ENCODE results near the gene USP15. TPM values are rescaled to one million over a fixed set of nuclear protein-coding genes. Genes with fewer than 3 reads are reported as not detected.

USP15 gene
- total and polyA plus RNA-seq, 2 experiments from 2014 or later, result 39.9 to 51.0 TPM

DNA sequence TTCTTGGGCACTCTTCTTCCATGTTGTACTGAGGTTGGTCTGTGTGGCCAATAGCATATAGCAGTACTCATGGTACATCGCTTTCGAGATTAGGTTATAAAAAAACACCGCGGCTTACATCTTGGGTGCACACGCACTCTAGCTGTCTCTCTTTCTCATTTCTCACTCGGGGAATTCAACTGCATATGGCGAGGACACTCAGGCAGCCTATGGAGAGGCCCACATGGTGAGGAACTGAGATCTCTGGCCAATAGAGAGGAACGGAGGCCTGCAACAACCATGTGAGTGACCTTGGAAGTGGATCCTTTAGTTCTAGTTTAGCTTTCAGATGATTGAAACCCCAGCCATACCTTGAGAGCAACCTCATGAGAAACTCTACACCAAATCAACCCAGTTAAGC is 45.6 kb downstream of the USP15 start:
- peaks cover 32% of the 10 kb centered on the region for H3K36me3 ChIP-seq
- H3K27ac ChIP-seq, result no peak overlapping the region
- DNase-seq (ENCODE audit: low read depth in 1 of 2, low spot score in 1 of 2), result no peak

DNA sequence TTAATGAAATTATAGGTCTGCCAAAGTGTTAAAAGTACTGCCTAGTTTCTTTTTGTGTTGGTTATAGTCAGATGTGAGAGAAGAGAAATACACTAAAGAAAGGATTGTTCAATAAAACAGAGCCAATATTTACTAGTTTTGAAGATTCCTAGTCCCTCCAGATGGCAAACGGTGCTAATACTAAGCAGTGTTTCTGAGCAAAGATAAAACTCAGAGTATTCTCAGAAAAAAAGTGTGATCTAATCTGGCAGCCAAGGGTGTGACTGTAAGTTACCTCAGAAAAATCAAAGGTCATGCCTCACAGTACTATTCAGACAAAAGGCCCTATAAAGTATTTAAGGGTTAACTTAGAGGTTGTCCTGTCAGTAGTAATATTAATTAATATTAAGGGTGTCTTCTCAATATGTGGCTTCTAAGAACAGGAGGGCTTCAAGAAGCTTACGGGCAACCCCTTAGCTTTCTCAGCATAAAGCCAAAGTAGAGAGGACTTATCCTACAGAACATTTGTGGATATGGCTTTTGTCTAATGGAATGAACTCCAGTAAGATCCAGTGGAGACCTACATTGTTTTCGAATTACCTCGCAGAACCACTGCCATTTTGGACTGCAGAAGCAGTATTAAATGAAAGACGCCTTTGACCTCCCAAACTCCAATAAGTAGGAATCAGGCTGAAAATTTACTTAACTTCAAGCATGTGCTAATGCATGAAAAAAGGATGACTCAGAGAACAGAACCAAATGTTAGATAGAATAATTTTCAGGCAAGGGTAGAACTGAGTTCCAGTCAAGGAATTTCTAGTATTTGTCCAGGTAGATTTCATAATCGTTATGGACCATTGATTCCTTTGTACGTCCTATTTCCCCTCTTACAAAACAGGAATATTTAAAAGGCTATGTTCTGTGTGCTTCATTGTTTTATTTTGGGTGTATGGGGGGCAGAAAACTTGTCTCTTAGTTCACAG is 46.6 kb downstream of the USP15 start:
- no peaks in the 10 kb centered on the region for H3K27me3 ChIP-seq
- TF ChIP-seq, protein P1, sequence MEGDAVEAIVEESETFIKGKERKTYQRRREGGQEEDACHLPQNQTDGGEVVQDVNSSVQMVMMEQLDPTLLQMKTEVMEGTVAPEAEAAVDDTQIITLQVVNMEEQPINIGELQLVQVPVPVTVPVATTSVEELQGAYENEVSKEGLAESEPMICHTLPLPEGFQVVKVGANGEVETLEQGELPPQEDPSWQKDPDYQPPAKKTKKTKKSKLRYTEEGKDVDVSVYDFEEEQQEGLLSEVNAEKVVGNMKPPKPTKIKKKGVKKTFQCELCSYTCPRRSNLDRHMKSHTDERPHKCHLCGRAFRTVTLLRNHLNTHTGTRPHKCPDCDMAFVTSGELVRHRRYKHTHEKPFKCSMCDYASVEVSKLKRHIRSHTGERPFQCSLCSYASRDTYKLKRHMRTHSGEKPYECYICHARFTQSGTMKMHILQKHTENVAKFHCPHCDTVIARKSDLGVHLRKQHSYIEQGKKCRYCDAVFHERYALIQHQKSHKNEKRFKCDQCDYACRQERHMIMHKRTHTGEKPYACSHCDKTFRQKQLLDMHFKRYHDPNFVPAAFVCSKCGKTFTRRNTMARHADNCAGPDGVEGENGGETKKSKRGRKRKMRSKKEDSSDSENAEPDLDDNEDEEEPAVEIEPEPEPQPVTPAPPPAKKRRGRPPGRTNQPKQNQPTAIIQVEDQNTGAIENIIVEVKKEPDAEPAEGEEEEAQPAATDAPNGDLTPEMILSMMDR (IDR thresholded peaks at IDR 0.05; ENCODE audit: low read depth, low read length), result no peak
- DNase-seq (ENCODE audit: low read depth in 1 of 2, low spot score in 1 of 2), result no peak
- no peak overlapping the region for H3K4me3 ChIP-seq
- H3K36me3 ChIP-seq, result peaks cover 32% of the 10 kb centered on the region
- H3K9me3 ChIP-seq (ENCODE audit: low read depth), result no peaks in the 10 kb centered on the region
- H3K27ac ChIP-seq, result no peak overlapping the region
- no peaks in the 10 kb centered on the region for H3K4me1 ChIP-seq (ENCODE audit: low read depth)

More for the DNA sequence above, 45.6 kb downstream of the USP15 start:
- H3K4me3 ChIP-seq, result no peak overlapping the region
- no peaks in the 10 kb centered on the region for H3K27me3 ChIP-seq
- TF ChIP-seq, protein P1 (IDR thresholded peaks at IDR 0.05; ENCODE audit: low read depth, low read length), result no peak
- H3K4me1 ChIP-seq (ENCODE audit: low read depth), result no peaks in the 10 kb centered on the region
- no peaks in the 10 kb centered on the region for H3K9me3 ChIP-seq (ENCODE audit: low read depth)

DNA sequence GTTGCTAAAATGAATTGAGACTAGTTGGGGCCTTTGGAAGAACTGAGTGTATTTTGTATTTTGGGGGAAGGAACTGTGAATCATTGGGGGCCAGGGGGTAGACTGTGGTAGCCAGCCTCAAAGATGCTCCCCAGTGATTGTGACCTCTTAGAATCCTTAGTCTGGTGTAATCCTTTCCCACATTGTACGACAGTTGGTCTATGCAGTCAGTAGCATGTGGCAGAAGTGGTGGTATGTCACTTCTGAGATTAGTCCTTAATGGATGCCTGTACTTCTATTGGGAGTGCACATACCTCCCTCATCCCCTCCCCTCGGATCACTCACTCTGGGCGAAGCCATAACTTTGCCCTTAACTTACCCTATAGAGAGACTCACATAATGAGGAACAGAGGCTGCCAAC is 48.0 kb downstream of the USP15 start:
- Histone ChIP-seq H3K9me3 (ENCODE audit: low read depth) (no peaks in the 10 kb centered on the region), H3K27me3 (no peaks in the 10 kb centered on the region), H3K27ac (no peak overlapping the region), H3K4me1 (ENCODE audit: low read depth) (no peaks in the 10 kb centered on the region), H3K4me3 (no peak overlapping the region), H3K36me3 (peaks cover 24% of the 10 kb centered on the region)
- DNase-seq (ENCODE audit: low read depth in 1 of 2, low spot score in 1 of 2), result no peak
- TF ChIP-seq, protein P1 (IDR thresholded peaks at IDR 0.05; ENCODE audit: low read depth, low read length), result no peak

DNA sequence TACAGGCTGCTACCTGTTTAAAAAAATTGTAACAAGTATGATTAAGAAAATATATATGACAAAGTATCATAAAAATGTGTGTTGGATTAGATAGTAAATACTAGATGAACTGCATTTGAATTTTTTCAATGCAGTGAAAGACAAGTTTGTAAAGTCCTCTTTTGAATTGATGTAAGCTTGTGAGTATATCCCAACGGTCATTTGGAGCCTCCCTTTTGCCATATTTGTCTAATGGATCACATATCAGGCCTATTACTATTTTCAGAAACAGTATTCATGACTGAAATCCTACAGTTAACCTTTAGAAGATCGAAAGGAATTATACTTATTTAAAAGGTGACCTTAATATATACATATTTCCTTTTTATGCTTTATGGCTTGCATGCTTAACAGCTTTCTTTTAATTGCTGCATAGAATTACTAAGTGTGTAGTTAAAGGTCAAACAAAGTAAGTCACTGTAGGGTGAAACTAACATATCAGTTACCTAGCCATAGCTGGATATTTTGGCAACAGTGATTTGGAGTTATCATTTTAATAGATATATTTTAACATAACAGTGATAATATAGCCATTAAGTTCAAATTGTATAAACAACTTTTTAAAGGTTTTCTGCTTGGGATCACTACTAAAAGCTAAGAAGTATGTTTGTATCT is 53.6 kb downstream of the USP15 start:
- DNase-seq (ENCODE audit: low read depth in 1 of 2, low spot score in 1 of 2), result no peak
- no peaks in the 10 kb centered on the region for H3K27me3 ChIP-seq
- H3K4me1 ChIP-seq (ENCODE audit: low read depth), result peaks cover 4% of the 10 kb centered on the region
- H3K27ac ChIP-seq, result no peak overlapping the region
- no peaks in the 10 kb centered on the region for H3K36me3 ChIP-seq
- no peaks in the 10 kb centered on the region for H3K9me3 ChIP-seq (ENCODE audit: low read depth)
- TF ChIP-seq, protein P1 (IDR thresholded peaks at IDR 0.05; ENCODE audit: low read depth, low read length), result no peak
- no peak overlapping the region for H3K4me3 ChIP-seq

DNA sequence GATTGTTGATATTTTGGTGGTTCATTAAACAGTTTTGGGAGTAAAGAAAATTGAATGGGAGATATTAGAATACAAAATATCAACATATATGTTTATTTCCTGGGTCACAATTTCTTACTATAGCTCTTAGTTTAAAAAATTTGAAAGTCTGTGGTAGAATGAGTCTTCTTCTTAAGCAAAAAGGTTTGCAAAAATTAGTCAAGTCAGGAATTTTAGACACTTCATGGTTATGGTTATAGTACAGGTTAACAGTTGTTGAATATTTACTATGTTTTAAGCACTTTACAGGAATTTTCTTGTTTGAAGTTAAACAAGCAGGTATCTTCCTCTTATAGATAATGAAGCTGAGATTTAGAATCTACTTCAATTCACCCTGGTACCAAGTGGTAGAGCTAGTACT is 56.8 kb downstream of the USP15 start:
- peaks cover 9% of the 10 kb centered on the region for H3K36me3 ChIP-seq
- H3K4me1 ChIP-seq (ENCODE audit: low read depth), result peaks cover 4% of the 10 kb centered on the region
- no peak overlapping the region for H3K4me3 ChIP-seq
- no peak for DNase-seq (ENCODE audit: low read depth in 1 of 2, low spot score in 1 of 2)
- no peaks in the 10 kb centered on the region for H3K27me3 ChIP-seq
- no peak overlapping the region for H3K27ac ChIP-seq
- H3K9me3 ChIP-seq (ENCODE audit: low read depth), result no peaks in the 10 kb centered on the region
- TF ChIP-seq, protein P1 (IDR thresholded peaks at IDR 0.05; ENCODE audit: low read depth, low read length), result no peak
